Stimulated activated CD4-positive, alpha-beta T cell treated with anti-CD3 and anti-CD28 coated beads, Interleukin-1b, Interleukin-23, amount 100 ng/mL, for 4 hours (primary cell): ENCODE data around the gene RDH14.

ENCODE experiments used
- DNase-seq, 2 donors: peaks; one replicate each; pipeline ENCODE4 v3.0.0-alpha.2; 2020; ENCODE audit warnings: low read depth in 2 of 2

The RDH14 gene

GRCh38 chr2:18560031-18560796 is at the start of gene RDH14:
Gene RDH14 (minus strand): TSS chr2:18560653. CDS start chr2:18560572, 81 bp downstream.
- DNase-seq, result peak; percentile 86 to 88

- no peak for DNase-seq
Observed at GRCh38 chr2:18610090-18610489, 49.6 kb upstream of the RDH14 start.

- no peak for DNase-seq
Observed at GRCh38 chr2:18605115-18605514, 44.7 kb upstream of the RDH14 start.

- no peak for DNase-seq
Observed at GRCh38 chr2:18604531-18604885, 44.1 kb upstream of the RDH14 start.

GRCh38 chr2:18603854-18604530 is 43.5 kb upstream of the RDH14 start:
- DNase-seq, result no peak

GRCh38 chr2:18602298-18602697 is 41.8 kb upstream of the RDH14 start:
- DNase-seq, result no peak

GRCh38 chr2:18600255-18600613 is 39.8 kb upstream of the RDH14 start:
- no peak for DNase-seq

GRCh38 chr2:18599509-18600254 is 39.2 kb upstream of the RDH14 start:
- no peak for DNase-seq

- no peak for DNase-seq
Observed at GRCh38 chr2:18598848-18599484, 38.5 kb upstream of the RDH14 start.

GRCh38 chr2:18597618-18598017 is 37.2 kb upstream of the RDH14 start:
- no peak for DNase-seq

- DNase-seq, result no peak
Observed at GRCh38 chr2:18596993-18597392, 36.5 kb upstream of the RDH14 start.

- DNase-seq, result no peak
Observed at GRCh38 chr2:18593496-18593895, 33.0 kb upstream of the RDH14 start.

- no peak for DNase-seq
Observed at GRCh38 chr2:18592372-18592771, 31.9 kb upstream of the RDH14 start.

- no peak for DNase-seq
Observed at GRCh38 chr2:18589354-18589753, 28.9 kb upstream of the RDH14 start, which contains the start of gene NT5C1B. Gene NT5C1B (minus strand): TSS chr2:18589569. CDS start chr2:18589468, 101 bp downstream.

- DNase-seq, result no peak
Observed at GRCh38 chr2:18588802-18589201, 28.3 kb upstream of the RDH14 start.

- DNase-seq, result no peak
Observed at GRCh38 chr2:18588049-18588448, 27.6 kb upstream of the RDH14 start.

- DNase-seq, result no peak
Observed at GRCh38 chr2:18585526-18585925, 25.1 kb upstream of the RDH14 start.

GRCh38 chr2:18584608-18584954 is 24.1 kb upstream of the RDH14 start:
- no peak for DNase-seq

- no peak for DNase-seq
Observed at GRCh38 chr2:18583905-18584607, 23.6 kb upstream of the RDH14 start.

- no peak for DNase-seq
Observed at GRCh38 chr2:18580606-18581005, 20.2 kb upstream of the RDH14 start.

- DNase-seq, result no peak
Observed at GRCh38 chr2:18578033-18578432, 17.6 kb upstream of the RDH14 start.
